IMR-90 (cell line): ENCODE measurements around the gene RELT.

Experiments used
- CHD1 ChIP-seq: IDR thresholded peaks from 2 replicates; pipeline ENCODE4 v1.6.1; 2012; ENCODE audit warnings: low read depth, low read length, improper control_type of control experiment
- MXI1 ChIP-seq: IDR thresholded peaks from 2 replicates; pipeline ENCODE4 v1.6.1; 2012; ENCODE audit warnings: low read depth, mild to moderate bottlenecking, low read length, moderate library complexity, borderline replicate concordance
- POLR2A ChIP-seq: IDR thresholded peaks from 2 replicates; pipeline ENCODE4 v1.6.1; 2012; ENCODE audit warnings: mild to moderate bottlenecking, low read depth, low read length
- RCOR1 ChIP-seq: IDR thresholded peaks from 2 replicates; pipeline ENCODE4 v1.6.1; 2012; ENCODE audit warnings: mild to moderate bottlenecking, low read length, improper control_type of control experiment; ENCODE audit not compliant: insufficient replicate concordance
- SMC3 ChIP-seq: fragments of 150-350 bp; IDR thresholded peaks from 2 replicates; pipeline ENCODE4 v1.6.1; 2016; ENCODE audit warnings: low read depth, mild to moderate bottlenecking, antibody characterized with exemption, low read length, moderate library complexity
- TF ChIP-seq, protein P1 (sequence below): conservative IDR thresholded peaks from 2 replicates; pipeline ENCODE4 v1.5.1; 2012; ENCODE audit warnings: mild to moderate bottlenecking, low read depth, low read length, improper control_type of control experiment

DNA sequence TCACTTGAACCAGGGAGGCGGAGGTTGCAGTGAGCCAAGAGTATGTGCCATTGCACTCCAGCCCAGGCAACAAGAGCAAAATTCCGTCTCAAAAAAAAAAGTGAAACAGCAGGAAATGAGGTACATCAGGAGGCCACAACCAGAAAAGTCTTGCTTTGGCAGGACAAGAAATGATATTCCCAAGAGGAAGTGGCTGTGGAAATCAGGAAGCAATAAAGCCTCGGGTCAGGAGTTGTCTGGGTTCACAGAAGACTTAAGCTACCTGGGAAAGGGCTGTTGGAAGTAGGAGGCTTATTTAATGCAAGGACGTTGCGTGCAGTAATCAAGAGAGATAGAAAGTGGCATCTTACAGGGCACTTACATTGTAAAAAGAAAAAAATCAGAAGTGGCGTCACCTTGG, 9.2 kb upstream of the RELT start:
- TF ChIP-seq MXI1 (no peak), POLR2A (no peak), RCOR1 (no peak), CHD1 (no peak), SMC3 (no peak)
- TF ChIP-seq, protein P1, sequence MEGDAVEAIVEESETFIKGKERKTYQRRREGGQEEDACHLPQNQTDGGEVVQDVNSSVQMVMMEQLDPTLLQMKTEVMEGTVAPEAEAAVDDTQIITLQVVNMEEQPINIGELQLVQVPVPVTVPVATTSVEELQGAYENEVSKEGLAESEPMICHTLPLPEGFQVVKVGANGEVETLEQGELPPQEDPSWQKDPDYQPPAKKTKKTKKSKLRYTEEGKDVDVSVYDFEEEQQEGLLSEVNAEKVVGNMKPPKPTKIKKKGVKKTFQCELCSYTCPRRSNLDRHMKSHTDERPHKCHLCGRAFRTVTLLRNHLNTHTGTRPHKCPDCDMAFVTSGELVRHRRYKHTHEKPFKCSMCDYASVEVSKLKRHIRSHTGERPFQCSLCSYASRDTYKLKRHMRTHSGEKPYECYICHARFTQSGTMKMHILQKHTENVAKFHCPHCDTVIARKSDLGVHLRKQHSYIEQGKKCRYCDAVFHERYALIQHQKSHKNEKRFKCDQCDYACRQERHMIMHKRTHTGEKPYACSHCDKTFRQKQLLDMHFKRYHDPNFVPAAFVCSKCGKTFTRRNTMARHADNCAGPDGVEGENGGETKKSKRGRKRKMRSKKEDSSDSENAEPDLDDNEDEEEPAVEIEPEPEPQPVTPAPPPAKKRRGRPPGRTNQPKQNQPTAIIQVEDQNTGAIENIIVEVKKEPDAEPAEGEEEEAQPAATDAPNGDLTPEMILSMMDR: no peak
